Panc1 (cell line): Measurements from ENCODE around the gene CFHR2. TPM values are rescaled to one million over a fixed set of nuclear protein-coding genes. Genes with fewer than 3 reads are reported as not detected.

Experiments used
- ATAC-seq: fragments of 200-7000 bp; cut with Tn5 transposase; 2 replicates; pipeline ENCODE4 v1.9.1; 2020; ENCODE audit warnings: mild to moderate bottlenecking, moderate library complexity
- BruUV-seq: library from RNA; stranded (reverse); fragments of 400-500 nt; replicated peaks from 2 replicates; lab custom pipeline; 2021; lab: Mats Ljungman, UMichigan
- CTCF ChIA-PET: fragments of 300-600 bp; sonication (Branson Sonifier 250); formaldehyde crosslinking; loops from one replicate; lab custom pipeline; 2022; ENCODE audit warnings: antibody characterized with exemption; lab: Charles Lee
- POLR2A ChIA-PET: fragments of 300-600 bp; sonication (Branson Sonifier 250); formaldehyde crosslinking; loops from one replicate; lab custom pipeline; 2022; ENCODE audit warnings: antibody characterized with exemption; lab: Charles Lee
- DNase-seq: peaks from one replicate; pipeline ENCODE4 v3.0.0-alpha.2; 2010; ENCODE audit warnings: low read depth, low spot score
- H3K27ac ChIP-seq: 2 replicates; pipeline ENCODE4 v1.5.1; 2011; ENCODE audit warnings: mild to moderate bottlenecking, low read length, inconsistent platforms
- H3K27me3 ChIP-seq: fragments of 200-500 bp; sonication (Bioruptor generic); 2 replicates; pipeline ENCODE4 v1.6.0; 2014; ENCODE audit warnings: low read length, inconsistent platforms; ENCODE audit not compliant: control insufficient read depth, insufficient read depth
- H3K36me3 ChIP-seq: fragments of 200-500 bp; sonication (Bioruptor generic); 2 replicates; pipeline ENCODE4 v1.5.1; 2014; ENCODE audit warnings: inconsistent platforms, mild to moderate bottlenecking, low read length, moderate library complexity; ENCODE audit not compliant: control insufficient read depth, insufficient read depth
- H3K4me1 ChIP-seq: 2 replicates; pipeline ENCODE4 v1.5.1; 2011; ENCODE audit warnings: inconsistent platforms, mild to moderate bottlenecking, low read length, moderate library complexity; ENCODE audit not compliant: control insufficient read depth, insufficient read depth
- H3K4me3 ChIP-seq, 2 experiments: 2 replicates each; pipeline ENCODE4 v1.5.1; 2011 to 2012; ENCODE audit warnings: low read depth in 2 of 2, low read length in 2 of 2, mild to moderate bottlenecking in 2 of 2, inconsistent platforms in 1 of 2, moderate library complexity in 1 of 2
- H3K9me3 ChIP-seq: fragments of 200-500 bp; sonication (Bioruptor generic); 2 replicates; pipeline ENCODE4 v1.5.1; 2014; ENCODE audit warnings: low read depth, mild to moderate bottlenecking, inconsistent platforms, low read length, moderate library complexity; ENCODE audit not compliant: control insufficient read depth, insufficient read depth
- CTCF ChIP-seq: fragments of 450-650 bp; IDR thresholded peaks from 2 replicates; pipeline ENCODE4 v1.5.1; 2017; ENCODE audit warnings: mild to moderate bottlenecking
- POLR2AphosphoS5 ChIP-seq: IDR thresholded peaks from 2 replicates; pipeline ENCODE4 v1.6.1; 2012; ENCODE audit warnings: mild to moderate bottlenecking, low read depth, low read length, moderate library complexity
- REST ChIP-seq, 2 experiments: IDR thresholded peaks; 2 replicates each; pipeline ENCODE4 v1.6.1; 2011 to 2012; ENCODE audit warnings: low read depth in 2 of 2, control low read depth in 1 of 2, low read length in 1 of 2, mild to moderate bottlenecking in 1 of 2, moderate library complexity in 1 of 2; ENCODE audit not compliant: insufficient read depth in 1 of 2
- SIN3A ChIP-seq: IDR thresholded peaks from 2 replicates; pipeline ENCODE4 v1.6.1; 2012; ENCODE audit warnings: low read depth, mild to moderate bottlenecking, low read length, moderate library complexity, borderline replicate concordance; ENCODE audit not compliant: insufficient read depth
- TCF7L2 ChIP-seq: IDR thresholded peaks from 2 replicates; pipeline ENCODE4 v1.6.1; 2011; ENCODE audit warnings: mild to moderate bottlenecking, low read depth, low read length, inconsistent platforms
- in situ Hi-C: cut with HindIII; loops from 2 replicates; pipeline ENCODE4 v1.10.0; 2016; ENCODE audit warnings: low sequenced_read_pairs, low pct_unique_long_range_greater_than_20kb
- intact Hi-C: fragments of 100-400 bp; cut with micrococcal nuclease; formaldehyde crosslinking; loops from one replicate; pipeline ENCODE4 v1.10.0; 2022; ENCODE audit not compliant: unreplicated experiment
- total RNA-seq: library from RNA; stranded (reverse); gene quantifications from one replicate; pipeline ENCODE4 v1.2.1, GENCODE V29; 2021; ENCODE audit not compliant: unreplicated experiment

The CFHR2 gene
- total RNA-seq, 1 experiment from 2014 or later, result not detected

GRCh38 chr1:196897158-196897828 lies 46.2 kb upstream of the CFHR2 start:
- no peak for ATAC-seq

GRCh38 chr1:196902344-196902743 lies 41.2 kb upstream of the CFHR2 start:
- POLR2A ChIA-PET, result no interaction called here
- H3K9me3 ChIP-seq, result no peaks in the 10 kb centered on the region
- ATAC-seq (no peak), DNase-seq (no peak)
- in situ Hi-C loops (no loop called here), intact Hi-C loops (no loop called here)
- no peaks in the 10 kb centered on the region for H3K4me1 ChIP-seq
- TF ChIP-seq REST (IDR thresholded peaks at IDR 0.05; ENCODE audit: insufficient read depth in 1 of 2, low read depth in 2 of 2, low read length in 1 of 2) (no peak), CTCF (no peak), SIN3A (no peak), TCF7L2 (no peak), POLR2AphosphoS5 (no peak)
- CTCF ChIA-PET, result no interaction called here
- no peaks in the 10 kb centered on the region for H3K36me3 ChIP-seq
- H3K4me3 ChIP-seq, result no peak overlapping the region
- no peaks in the 10 kb centered on the region for H3K27me3 ChIP-seq
- H3K27ac ChIP-seq, result no peak overlapping the region
- BruUV-seq, result no TSS peak

More at GRCh38 chr1:196897158-196897828, 46.2 kb upstream of the CFHR2 start:
- H3K4me1 ChIP-seq, result no peaks in the 10 kb centered on the region
- no peaks in the 10 kb centered on the region for H3K9me3 ChIP-seq
- in situ Hi-C loops (no loop called here), intact Hi-C loops (no loop called here)
- CTCF ChIA-PET, result no interaction called here
- H3K27me3 ChIP-seq, result no peaks in the 10 kb centered on the region
- TF ChIP-seq POLR2AphosphoS5, result no peak
- TF ChIP-seq SIN3A, result no peak
- no peak for TF ChIP-seq CTCF
- no peak for TF ChIP-seq REST (IDR thresholded peaks at IDR 0.05; ENCODE audit: insufficient read depth in 1 of 2, low read depth in 2 of 2, low read length in 1 of 2)
- no peak for TF ChIP-seq TCF7L2
- no peak overlapping the region for H3K27ac ChIP-seq
- BruUV-seq, result no TSS peak
- H3K36me3 ChIP-seq, result no peaks in the 10 kb centered on the region
- H3K4me3 ChIP-seq, result no peak overlapping the region
- no peak for DNase-seq
- POLR2A ChIA-PET, result no interaction called here
